Heart left ventricle (tissue), 13 donors: ENCODE data around the gene FBLN2.

Experiments used
- POLR2A ChIP-seq, 2 donors: fragments of 450-650 bp; IDR thresholded peaks; one replicate each; pipeline ENCODE4 v1.6.1; 2017; ENCODE audit warnings: antibody characterized with exemption in 2 of 2, mild to moderate bottlenecking in 2 of 2, moderate library complexity in 2 of 2
- TF ChIP-seq, protein P1 (sequence below), 12 donors: fragments of 200-600 bp; sonication (generic) in 4 of 12; IDR thresholded peaks; one replicate each; pipeline versions ENCODE4 v1.5.0 to v1.8.0; 2018 to 2022; ENCODE audit warnings: antibody characterized with exemption in 12 of 12, mild to moderate bottlenecking in 5 of 12
- donor health status: ischemic (EF 13 %, LVEDD 7.1; RV severe dilation, severe dysfunction).
- donor health status: DM: no; HTN: yes; CAD: no.
- donor health status: DM: no; HTN: no; CAD: no.
- donor health status: ischemic (EF 25% LVEDD 6.9; RV normal size, moderate dysfunction).
- donor health status: ischemic (EF 25% LVEDD 5.7; RV mildly dilated, moderate dysfunction).
- donor health status: ischemic (EF 35%, LVEDD 5.7; RV mildly dilated, moderate dysfunction).
- donor health status: nonischemic (EF 11% LVEDD 7.7; RV severe dilation, severe dysfunction).
- donor health status: DM: yes; HTN: yes; CAD: no.
- donor health status: PGD.
- donor health status: ischemic (EF 29% LVEDD 5.4; RV normal size, mild dysfunction).
- donor health status: nonischemic (EF 23%, LVEDD 6.1; RV moderate dilation, normal function).

DNA sequence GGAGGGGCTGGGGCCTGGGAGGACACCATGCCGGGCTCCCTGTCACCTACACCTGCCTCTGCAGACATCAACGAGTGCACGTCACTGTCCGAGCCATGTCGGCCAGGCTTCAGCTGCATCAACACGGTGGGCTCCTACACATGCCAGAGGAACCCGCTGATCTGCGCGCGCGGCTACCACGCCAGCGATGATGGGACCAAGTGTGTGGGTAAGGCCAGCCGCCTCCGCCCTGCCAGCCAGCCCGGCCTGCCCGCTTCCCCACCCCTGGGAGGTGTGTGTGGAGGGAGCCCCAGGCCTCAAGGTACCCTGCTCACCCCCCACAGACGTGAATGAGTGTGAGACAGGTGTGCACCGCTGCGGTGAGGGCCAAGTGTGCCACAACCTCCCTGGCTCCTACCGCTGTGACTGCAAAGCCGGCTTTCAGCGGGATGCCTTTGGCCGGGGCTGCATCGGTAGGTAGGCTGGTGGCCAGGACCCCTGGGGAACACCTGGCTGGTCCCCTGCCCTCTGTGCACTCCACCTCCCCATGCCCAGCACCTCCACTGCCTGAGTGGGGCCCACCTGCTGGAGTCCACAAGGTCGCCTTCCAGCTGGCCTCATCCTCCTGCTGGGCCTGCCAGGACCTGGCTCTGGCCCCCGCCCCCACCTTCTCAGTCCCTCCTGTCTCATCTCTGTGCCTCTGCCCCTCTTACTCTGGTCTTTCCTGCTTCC is 80.1 kb downstream of the FBLN2 start:
- TF ChIP-seq, protein P1, sequence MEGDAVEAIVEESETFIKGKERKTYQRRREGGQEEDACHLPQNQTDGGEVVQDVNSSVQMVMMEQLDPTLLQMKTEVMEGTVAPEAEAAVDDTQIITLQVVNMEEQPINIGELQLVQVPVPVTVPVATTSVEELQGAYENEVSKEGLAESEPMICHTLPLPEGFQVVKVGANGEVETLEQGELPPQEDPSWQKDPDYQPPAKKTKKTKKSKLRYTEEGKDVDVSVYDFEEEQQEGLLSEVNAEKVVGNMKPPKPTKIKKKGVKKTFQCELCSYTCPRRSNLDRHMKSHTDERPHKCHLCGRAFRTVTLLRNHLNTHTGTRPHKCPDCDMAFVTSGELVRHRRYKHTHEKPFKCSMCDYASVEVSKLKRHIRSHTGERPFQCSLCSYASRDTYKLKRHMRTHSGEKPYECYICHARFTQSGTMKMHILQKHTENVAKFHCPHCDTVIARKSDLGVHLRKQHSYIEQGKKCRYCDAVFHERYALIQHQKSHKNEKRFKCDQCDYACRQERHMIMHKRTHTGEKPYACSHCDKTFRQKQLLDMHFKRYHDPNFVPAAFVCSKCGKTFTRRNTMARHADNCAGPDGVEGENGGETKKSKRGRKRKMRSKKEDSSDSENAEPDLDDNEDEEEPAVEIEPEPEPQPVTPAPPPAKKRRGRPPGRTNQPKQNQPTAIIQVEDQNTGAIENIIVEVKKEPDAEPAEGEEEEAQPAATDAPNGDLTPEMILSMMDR (IDR thresholded peaks at IDR 0.05), result no peak
- TF ChIP-seq POLR2A (IDR thresholded peaks at IDR 0.05), result no peak
